Superior temporal gyrus (tissue), 1 donor: ENCODE data around the gene FNDC11.

Experiments used
- DNase-seq: peaks from one replicate; pipeline ENCODE4 v3.0.0-alpha.2; 2016; ENCODE audit errors: extremely low spot score

FNDC11 gene

GRCh38 chr20:63539441-63540370 lies 14.3 kb upstream of the FNDC11 start:
- DNase-seq, result no peak

GRCh38 chr20:63540417-63541186 lies 13.4 kb upstream of the FNDC11 start:
- no peak for DNase-seq

GRCh38 chr20:63541371-63541770 lies 12.6 kb upstream of the FNDC11 start:
- DNase-seq, result no peak

- no peak for DNase-seq
Measured at GRCh38 chr20:63542031-63542559, 11.9 kb upstream of the FNDC11 start.

GRCh38 chr20:63542696-63543095 lies 11.3 kb upstream of the FNDC11 start:
- no peak for DNase-seq

GRCh38 chr20:63543131-63543530 lies 10.8 kb upstream of the FNDC11 start:
- no peak for DNase-seq

- no peak for DNase-seq
Measured at GRCh38 chr20:63543733-63544132, 10.2 kb upstream of the FNDC11 start.

GRCh38 chr20:63544241-63544957 lies 9.6 kb upstream of the FNDC11 start:
- no peak for DNase-seq

- DNase-seq, result no peak
Measured at GRCh38 chr20:63544958-63545516, 8.9 kb upstream of the FNDC11 start.

GRCh38 chr20:63545814-63546213 lies 8.1 kb upstream of the FNDC11 start:
- DNase-seq, result no peak

- DNase-seq, result no peak
Measured at GRCh38 chr20:63546256-63546955, 7.6 kb upstream of the FNDC11 start.

GRCh38 chr20:63546956-63547724 lies 6.8 kb upstream of the FNDC11 start:
- DNase-seq, result no peak

GRCh38 chr20:63547725-63548480 lies 6.1 kb upstream of the FNDC11 start, which contains the start of gene SRMS:
Gene SRMS (minus strand): TSS chr20:63547749. CDS start chr20:63547463, 286 bp downstream.
- no peak for DNase-seq

- DNase-seq, result no peak
Measured at GRCh38 chr20:63548542-63548941, 5.4 kb upstream of the FNDC11 start.

GRCh38 chr20:63549019-63549418 lies 4.9 kb upstream of the FNDC11 start:
- DNase-seq, result no peak

- no peak for DNase-seq
Measured at GRCh38 chr20:63549679-63550282, 4.2 kb upstream of the FNDC11 start.

GRCh38 chr20:63551068-63551467 lies 2.9 kb upstream of the FNDC11 start:
- DNase-seq, result no peak

- DNase-seq, result no peak
Measured at GRCh38 chr20:63552481-63553249, 1.3 kb upstream of the FNDC11 start.
